ENCODE results near the gene TSG101.

The TSG101 gene

GRCh38 chr11:18479063-18479462 lies 47.7 kb downstream of the TSG101 start:
- H2BK5ac ChIP-seq (ENCODE audit: low read length): no peak overlapping the region
- no peaks in the 10 kb centered on the region for H3K79me1 ChIP-seq (ENCODE audit: low read length)
- H3K23ac ChIP-seq (ENCODE audit: low read length): no peak overlapping the region
- no peaks in the 10 kb centered on the region for H3K79me2 ChIP-seq (ENCODE audit: control insufficient read depth, insufficient read depth, low read length)
- no peak overlapping the region for H3K4me3 ChIP-seq (ENCODE audit: low read length)
- H3K27ac ChIP-seq (ENCODE audit: low read depth, low read length): no peak overlapping the region
- H3K4me2 ChIP-seq (ENCODE audit: low read length): no peak overlapping the region
- H2AK5ac ChIP-seq (ENCODE audit: low read length): no peak overlapping the region
- no peaks in the 10 kb centered on the region for H3K27me3 ChIP-seq (ENCODE audit: insufficient read depth, low read length, poor library complexity)
- H3K4me1 ChIP-seq (ENCODE audit: control insufficient read depth, low read depth, low read length): no peaks in the 10 kb centered on the region
- no peak overlapping the region for H3K9ac ChIP-seq (ENCODE audit: low read length)
- no peak overlapping the region for H4K8ac ChIP-seq (ENCODE audit: low read depth, low read length)
- no peak overlapping the region for H4K5ac ChIP-seq (ENCODE audit: low read length)
- DNase-seq: no peak
- no peak overlapping the region for H3K18ac ChIP-seq (ENCODE audit: low read length)
- H2BK120ac ChIP-seq (ENCODE audit: low read depth, low read length): no peak overlapping the region
- H3K4ac ChIP-seq (ENCODE audit: low read depth, low read length): no peak overlapping the region
- no peak overlapping the region for H2BK15ac ChIP-seq (replicated peaks; ENCODE audit: low read depth)
- no CpG with 5 or more reads among the region's 4 CpGs for WGBS (ENCODE audit: extremely low coverage, insufficient coverage, low lambda C conversion rate)
- H3K56ac ChIP-seq (ENCODE audit: low read length): no peak overlapping the region
- H3K36me3 ChIP-seq (ENCODE audit: control insufficient read depth, insufficient read depth, low read length): peaks cover 8% of the 10 kb centered on the region

- H3K27ac ChIP-seq (ENCODE audit: low read depth, low read length): no peak overlapping the region
- H3K4me2 ChIP-seq (ENCODE audit: low read length): no peak overlapping the region
- no peak overlapping the region for H4K5ac ChIP-seq (ENCODE audit: low read length)
- no peak overlapping the region for H3K9ac ChIP-seq (ENCODE audit: low read length)
- no peak overlapping the region for H3K4me3 ChIP-seq (ENCODE audit: low read length)
- H3K27me3 ChIP-seq (ENCODE audit: insufficient read depth, low read length, poor library complexity): no peaks in the 10 kb centered on the region
- no peak overlapping the region for H3K4ac ChIP-seq (ENCODE audit: low read depth, low read length)
- H3K79me2 ChIP-seq (ENCODE audit: control insufficient read depth, insufficient read depth, low read length): no peaks in the 10 kb centered on the region
- no peak overlapping the region for H4K8ac ChIP-seq (ENCODE audit: low read depth, low read length)
- no peaks in the 10 kb centered on the region for H3K4me1 ChIP-seq (ENCODE audit: control insufficient read depth, low read depth, low read length)
- H3K56ac ChIP-seq (ENCODE audit: low read length): no peak overlapping the region
- H2BK15ac ChIP-seq (replicated peaks; ENCODE audit: low read depth): no peak overlapping the region
- no peak for DNase-seq
- no peaks in the 10 kb centered on the region for H3K36me3 ChIP-seq (ENCODE audit: control insufficient read depth, insufficient read depth, low read length)
- no peak overlapping the region for H2BK5ac ChIP-seq (ENCODE audit: low read length)
- H3K23ac ChIP-seq (ENCODE audit: low read length): no peak overlapping the region
- no peak overlapping the region for H2BK120ac ChIP-seq (ENCODE audit: low read depth, low read length)
- H3K18ac ChIP-seq (ENCODE audit: low read length): no peak overlapping the region
- no peak overlapping the region for H2AK5ac ChIP-seq (ENCODE audit: low read length)
- H3K79me1 ChIP-seq (ENCODE audit: low read length): no peaks in the 10 kb centered on the region
Measured at GRCh38 chr11:18472587-18472986, 54.2 kb downstream of the TSG101 start.

- no peak overlapping the region for H2AK5ac ChIP-seq (ENCODE audit: low read length)
- H3K4me2 ChIP-seq (ENCODE audit: low read length): no peak overlapping the region
- H3K79me1 ChIP-seq (ENCODE audit: low read length): no peaks in the 10 kb centered on the region
- no peak overlapping the region for H3K27ac ChIP-seq (ENCODE audit: low read depth, low read length)
- no peak for DNase-seq
- no peaks in the 10 kb centered on the region for H3K27me3 ChIP-seq (ENCODE audit: insufficient read depth, low read length, poor library complexity)
- H3K36me3 ChIP-seq (ENCODE audit: control insufficient read depth, insufficient read depth, low read length): no peaks in the 10 kb centered on the region
- H3K56ac ChIP-seq (ENCODE audit: low read length): no peak overlapping the region
- H3K79me2 ChIP-seq (ENCODE audit: control insufficient read depth, insufficient read depth, low read length): no peaks in the 10 kb centered on the region
- no CpG with 5 or more reads among the region's 3 CpGs for WGBS (ENCODE audit: extremely low coverage, insufficient coverage, low lambda C conversion rate)
- H3K23ac ChIP-seq (ENCODE audit: low read length): no peak overlapping the region
- no peak overlapping the region for H3K9ac ChIP-seq (ENCODE audit: low read length)
- no peak overlapping the region for H4K8ac ChIP-seq (ENCODE audit: low read depth, low read length)
- H2BK120ac ChIP-seq (ENCODE audit: low read depth, low read length): no peak overlapping the region
- H3K4me3 ChIP-seq (ENCODE audit: low read length): no peak overlapping the region
- H2BK15ac ChIP-seq (replicated peaks; ENCODE audit: low read depth): no peak overlapping the region
- no peaks in the 10 kb centered on the region for H3K4me1 ChIP-seq (ENCODE audit: control insufficient read depth, low read depth, low read length)
- H2BK5ac ChIP-seq (ENCODE audit: low read length): no peak overlapping the region
- H4K5ac ChIP-seq (ENCODE audit: low read length): no peak overlapping the region
- no peak overlapping the region for H3K18ac ChIP-seq (ENCODE audit: low read length)
- H3K4ac ChIP-seq (ENCODE audit: low read depth, low read length): no peak overlapping the region
Measured at GRCh38 chr11:18471995-18472394, 54.7 kb downstream of the TSG101 start.

DNA sequence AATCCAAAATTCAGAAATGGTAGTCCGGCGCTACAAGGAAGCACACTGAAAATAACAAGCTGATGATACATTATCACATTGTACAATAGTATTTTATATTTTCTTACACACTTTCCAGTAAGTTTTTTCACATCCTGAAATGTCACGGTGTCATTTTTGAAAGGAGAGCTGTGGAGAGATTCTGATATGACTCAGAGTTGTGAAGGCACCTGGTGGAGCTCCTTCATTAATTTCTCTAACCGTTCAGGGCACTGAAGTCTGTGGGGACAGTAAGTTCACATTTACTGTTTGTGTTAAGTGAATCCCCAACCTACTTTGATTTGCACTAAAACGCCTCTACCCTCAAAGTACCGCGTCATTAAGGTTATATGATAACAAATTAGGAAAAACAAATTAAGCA lies 57.8 kb downstream of the TSG101 start:
- Histone ChIP-seq H3K4ac (ENCODE audit: low read depth, low read length) (no peak overlapping the region), H3K4me1 (ENCODE audit: control insufficient read depth, low read depth, low read length) (no peaks in the 10 kb centered on the region), H3K56ac (ENCODE audit: low read length) (no peak overlapping the region), H3K23ac (ENCODE audit: low read length) (no peak overlapping the region), H3K18ac (ENCODE audit: low read length) (no peak overlapping the region), H3K27me3 (ENCODE audit: insufficient read depth, low read length, poor library complexity) (no peaks in the 10 kb centered on the region), H3K9ac (ENCODE audit: low read length) (no peak overlapping the region), H2BK15ac (replicated peaks; ENCODE audit: low read depth) (no peak overlapping the region), H3K79me1 (ENCODE audit: low read length) (no peaks in the 10 kb centered on the region), H3K27ac (ENCODE audit: low read depth, low read length) (no peak overlapping the region), H3K79me2 (ENCODE audit: control insufficient read depth, insufficient read depth, low read length) (no peaks in the 10 kb centered on the region), H2AK5ac (ENCODE audit: low read length) (no peak overlapping the region), H3K4me3 (ENCODE audit: low read length) (no peak overlapping the region), H2BK5ac (ENCODE audit: low read length) (no peak overlapping the region), H3K4me2 (ENCODE audit: low read length) (no peak overlapping the region), H3K36me3 (ENCODE audit: control insufficient read depth, insufficient read depth, low read length) (no peaks in the 10 kb centered on the region), H4K8ac (ENCODE audit: low read depth, low read length) (no peak overlapping the region), H2BK120ac (ENCODE audit: low read depth, low read length) (no peak overlapping the region), H4K5ac (ENCODE audit: low read length) (no peak overlapping the region)
- WGBS (ENCODE audit: extremely low coverage, insufficient coverage, low lambda C conversion rate): no CpG with 5 or more reads among the region's 7 CpGs
- no peak for DNase-seq

DNA sequence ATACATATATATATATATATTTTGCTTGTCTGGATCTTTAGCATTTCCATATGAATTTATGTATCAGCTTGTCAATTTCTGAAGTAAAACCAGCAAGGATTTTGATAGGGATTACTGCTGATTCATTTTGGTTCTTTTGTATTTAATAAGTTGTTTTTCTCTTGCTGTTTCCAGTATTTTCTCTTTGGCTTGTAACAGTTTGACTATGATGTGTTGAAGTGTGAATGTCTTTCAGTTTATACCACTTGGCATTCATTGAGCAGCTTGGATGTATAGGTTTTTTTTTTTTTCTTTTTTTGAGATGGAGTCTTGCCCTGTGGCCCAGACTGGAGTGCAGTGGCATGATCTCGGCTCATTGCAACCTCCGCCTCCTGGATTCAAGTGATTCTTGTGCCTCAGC lies 58.7 kb downstream of the TSG101 start:
- Histone ChIP-seq H3K79me2 (ENCODE audit: control insufficient read depth, insufficient read depth, low read length) (no peaks in the 10 kb centered on the region), H4K8ac (ENCODE audit: low read depth, low read length) (no peak overlapping the region), H3K4me2 (ENCODE audit: low read length) (no peak overlapping the region), H2BK5ac (ENCODE audit: low read length) (no peak overlapping the region), H3K27ac (ENCODE audit: low read depth, low read length) (no peak overlapping the region), H3K56ac (ENCODE audit: low read length) (no peak overlapping the region), H3K27me3 (ENCODE audit: insufficient read depth, low read length, poor library complexity) (no peaks in the 10 kb centered on the region), H3K4ac (ENCODE audit: low read depth, low read length) (no peak overlapping the region), H3K9ac (ENCODE audit: low read length) (no peak overlapping the region), H3K4me1 (ENCODE audit: control insufficient read depth, low read depth, low read length) (no peaks in the 10 kb centered on the region), H2BK15ac (replicated peaks; ENCODE audit: low read depth) (no peak overlapping the region), H4K5ac (ENCODE audit: low read length) (no peak overlapping the region), H2BK120ac (ENCODE audit: low read depth, low read length) (no peak overlapping the region), H3K18ac (ENCODE audit: low read length) (no peak overlapping the region), H3K79me1 (ENCODE audit: low read length) (no peaks in the 10 kb centered on the region), H3K36me3 (ENCODE audit: control insufficient read depth, insufficient read depth, low read length) (no peaks in the 10 kb centered on the region), H3K23ac (ENCODE audit: low read length) (no peak overlapping the region), H2AK5ac (ENCODE audit: low read length) (no peak overlapping the region), H3K4me3 (ENCODE audit: low read length) (no peak overlapping the region)
- no CpG with 5 or more reads among the region's 2 CpGs for WGBS (ENCODE audit: extremely low coverage, insufficient coverage, low lambda C conversion rate)
- DNase-seq: no peak

DNA sequence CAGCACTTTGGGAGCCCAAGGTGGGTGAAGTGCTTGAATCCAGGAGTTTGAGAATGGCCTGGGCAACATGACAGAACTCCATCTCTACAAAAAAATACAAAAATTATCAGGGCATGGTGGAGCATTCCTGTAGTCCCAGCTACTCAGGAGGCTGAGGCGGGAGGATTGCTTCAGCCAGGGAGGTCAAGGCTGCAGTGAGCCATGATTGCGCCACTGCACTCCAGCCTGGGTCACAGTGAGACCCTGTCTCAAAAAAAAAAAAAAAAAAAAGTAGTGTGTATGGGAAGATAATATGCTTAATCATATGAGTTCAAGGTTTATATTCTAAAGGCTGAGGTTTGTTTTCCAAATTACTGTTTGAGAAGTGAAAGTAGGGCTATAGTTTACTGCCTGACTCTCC lies 60.3 kb downstream of the TSG101 start:
- no peak overlapping the region for H3K4me2 ChIP-seq (ENCODE audit: low read length)
- no peak overlapping the region for H3K27ac ChIP-seq (ENCODE audit: low read depth, low read length)
- H3K79me2 ChIP-seq (ENCODE audit: control insufficient read depth, insufficient read depth, low read length): no peaks in the 10 kb centered on the region
- H3K4ac ChIP-seq (ENCODE audit: low read depth, low read length): no peak overlapping the region
- no peaks in the 10 kb centered on the region for H3K36me3 ChIP-seq (ENCODE audit: control insufficient read depth, insufficient read depth, low read length)
- H4K8ac ChIP-seq (ENCODE audit: low read depth, low read length): no peak overlapping the region
- H3K56ac ChIP-seq (ENCODE audit: low read length): no peak overlapping the region
- no peak overlapping the region for H3K23ac ChIP-seq (ENCODE audit: low read length)
- no peaks in the 10 kb centered on the region for H3K4me1 ChIP-seq (ENCODE audit: control insufficient read depth, low read depth, low read length)
- H4K5ac ChIP-seq (ENCODE audit: low read length): no peak overlapping the region
- H3K79me1 ChIP-seq (ENCODE audit: low read length): no peaks in the 10 kb centered on the region
- H2BK120ac ChIP-seq (ENCODE audit: low read depth, low read length): no peak overlapping the region
- no CpG with 5 or more reads among the region's 2 CpGs for WGBS (ENCODE audit: extremely low coverage, insufficient coverage, low lambda C conversion rate)
- no peak overlapping the region for H3K9ac ChIP-seq (ENCODE audit: low read length)
- DNase-seq: no peak
- no peak overlapping the region for H3K18ac ChIP-seq (ENCODE audit: low read length)
- no peak overlapping the region for H2BK5ac ChIP-seq (ENCODE audit: low read length)
- no peak overlapping the region for H3K4me3 ChIP-seq (ENCODE audit: low read length)
- H2BK15ac ChIP-seq (replicated peaks; ENCODE audit: low read depth): no peak overlapping the region
- no peaks in the 10 kb centered on the region for H3K27me3 ChIP-seq (ENCODE audit: insufficient read depth, low read length, poor library complexity)
- no peak overlapping the region for H2AK5ac ChIP-seq (ENCODE audit: low read length)

Data from mesendoderm (in vitro differentiated cells).